ENCODE measurements around the gene MAMSTR.

DNA sequence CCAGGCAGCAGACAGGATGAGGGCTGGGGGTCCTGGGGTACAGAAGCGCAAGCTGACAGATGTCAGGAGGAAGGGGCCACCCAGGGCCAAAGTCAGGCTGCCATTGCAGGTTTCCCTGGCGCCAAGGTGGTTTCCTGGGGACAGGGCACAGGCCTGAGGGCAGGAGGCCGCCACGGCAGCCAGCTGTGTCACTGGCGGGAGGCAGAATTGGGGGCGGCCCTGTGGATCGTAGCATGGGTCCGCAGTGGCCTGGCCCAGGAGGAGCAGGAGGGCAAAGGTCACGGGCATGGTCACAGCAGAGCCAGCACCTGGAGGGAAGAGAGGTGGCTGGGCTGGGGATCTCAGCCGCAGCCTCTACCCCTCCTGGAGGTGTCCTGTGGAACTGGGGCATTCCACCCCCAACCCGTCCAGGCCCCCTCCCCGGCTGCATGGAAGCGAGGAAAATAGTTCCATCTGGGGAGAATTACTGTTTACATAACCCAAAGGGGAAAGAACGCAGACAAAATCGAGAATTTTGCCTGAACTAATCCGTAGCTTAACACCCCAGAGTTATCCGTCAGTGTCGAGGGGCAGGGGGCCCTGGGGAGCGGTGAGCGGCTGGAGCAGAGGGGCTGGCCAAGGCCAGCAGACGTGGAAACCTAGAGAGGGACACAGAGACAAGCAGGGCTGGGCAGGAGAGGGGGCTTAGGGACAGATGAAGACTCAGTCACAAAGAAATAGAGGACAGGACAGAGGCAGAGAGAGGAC, 48.7 kb downstream of the MAMSTR start:
- no peak for TF ChIP-seq ZNF384 (IDR thresholded peaks at IDR 0.05; ENCODE audit: low read depth, low read length)
- no peak for TF ChIP-seq HNRNPLL (IDR thresholded peaks at IDR 0.05; ENCODE audit: low read depth, low read length, poor library complexity, severe bottlenecking)
- no peak for TF ChIP-seq NELFE (IDR thresholded peaks at IDR 0.05; ENCODE audit: insufficient read depth, insufficient read length)
- no peak for TF ChIP-seq ZNF561 (CRISPR knock-in tag; conservative IDR thresholded peaks at IDR 0.05)
- TF ChIP-seq ETV5 (CRISPR knock-in tag; IDR thresholded peaks at IDR 0.05; ENCODE audit: low read depth) = no peak

All from K562 (cell line).